DMS53 (cell line): ENCODE results near the gene SLC4A7.
"Not testable (repeated sequence)": the region's sequence is repeated elsewhere in the genome, so short reads cannot be mapped to it uniquely, and the experiment has no call there.

Experiments used
- DNase-seq: peaks from one replicate; lab custom pipeline; 2025; lab: John Stamatoyannopoulos, UW

Gene SLC4A7

GRCh38 chr3:27484015-27484844 lies at the start of gene SLC4A7:
SLC4A7 (minus strand) TSS chr3:27484384; CDS start chr3:27484126, 258 bp downstream.
- DNase-seq = peak; percentile 89

- no peak for DNase-seq
Measured at GRCh38 chr3:27533261-27533607, 49.0 kb upstream of the SLC4A7 start.

- DNase-seq = no peak
Measured at GRCh38 chr3:27532426-27533260, 48.5 kb upstream of the SLC4A7 start.

- DNase-seq = not testable (repeated sequence)
Measured at GRCh38 chr3:27531193-27531751, 47.1 kb upstream of the SLC4A7 start.

- DNase-seq = no peak
Measured at GRCh38 chr3:27528791-27529190, 44.6 kb upstream of the SLC4A7 start.

- no peak for DNase-seq
Measured at GRCh38 chr3:27526614-27527315, 42.6 kb upstream of the SLC4A7 start.

- no peak for DNase-seq
Measured at GRCh38 chr3:27521872-27522265, 37.7 kb upstream of the SLC4A7 start.

- peak; percentile 62 for DNase-seq
Measured at GRCh38 chr3:27521179-27521871, 37.1 kb upstream of the SLC4A7 start.

GRCh38 chr3:27511724-27512422 lies 27.7 kb upstream of the SLC4A7 start:
- DNase-seq = no peak

- DNase-seq = no peak
Measured at GRCh38 chr3:27509376-27509775, 25.2 kb upstream of the SLC4A7 start.

GRCh38 chr3:27508424-27508823 lies 24.2 kb upstream of the SLC4A7 start:
- no peak for DNase-seq

- peak; percentile 57 for DNase-seq
Measured at GRCh38 chr3:27507515-27508266, 23.5 kb upstream of the SLC4A7 start.

GRCh38 chr3:27507111-27507510 lies 22.9 kb upstream of the SLC4A7 start:
- peak; percentile 13 for DNase-seq

- DNase-seq = no peak
Measured at GRCh38 chr3:27504749-27505148, 20.6 kb upstream of the SLC4A7 start.

GRCh38 chr3:27503526-27503925 lies 19.3 kb upstream of the SLC4A7 start:
- DNase-seq = no peak

GRCh38 chr3:27501759-27502158 lies 17.6 kb upstream of the SLC4A7 start:
- DNase-seq = no peak

- DNase-seq = no peak
Measured at GRCh38 chr3:27500986-27501385, 16.8 kb upstream of the SLC4A7 start.

GRCh38 chr3:27500035-27500434 lies 15.9 kb upstream of the SLC4A7 start:
- DNase-seq = no peak

- DNase-seq = no peak
Measured at GRCh38 chr3:27494784-27495183, 10.6 kb upstream of the SLC4A7 start.

- no peak for DNase-seq
Measured at GRCh38 chr3:27488821-27489220, 4.6 kb upstream of the SLC4A7 start.
